Activated CD8-positive, alpha-beta memory T cell treated with anti-CD3 and anti-CD28 coated beads, Interleukin-2, amount 50 U/mL, for 1 hour (primary cell): ENCODE data around the gene LY6G6D.

Experiments
- DNase-seq: peaks from one replicate; pipeline ENCODE4 v3.0.0-alpha.2; 2020; ENCODE audit errors: extremely low read depth

The LY6G6D gene

GRCh38 chr6:31764198-31764597, 49.0 kb downstream of the LY6G6D start:
- no peak for DNase-seq

GRCh38 chr6:31765559-31765909, 50.4 kb downstream of the LY6G6D start:
- DNase-seq: no peak

GRCh38 chr6:31765910-31766794, 51.0 kb downstream of the LY6G6D start:
- DNase-seq: no peak

- DNase-seq: no peak
These were observed 52.0 kb downstream of the LY6G6D start for GRCh38 chr6:31767096-31767645.
